Smooth muscle cell (in vitro differentiated cells): Measurements from ENCODE around the gene SH3RF3. TPM values are rescaled to one million over a fixed set of nuclear protein-coding genes. Genes with fewer than 3 reads are reported as not detected.

ENCODE experiments used
- DNase-seq: peaks from one replicate; lab custom pipeline; 2025; ENCODE audit not compliant: unreplicated experiment; lab: John Stamatoyannopoulos, UW
- H2AFZ ChIP-seq: fragments of 200-600 bp; sonication (generic); 2 replicates; pipeline ENCODE4 v1.6.0; 2016; ENCODE audit warnings: antibody characterized with exemption, low read depth, mild to moderate bottlenecking
- H3F3A ChIP-seq: fragments of 200-600 bp; sonication (generic); 2 replicates; pipeline ENCODE4 v1.6.0; 2017; ENCODE audit warnings: antibody characterized with exemption, low read depth
- H3K27ac ChIP-seq: fragments of 200-600 bp; sonication (generic); 2 replicates; pipeline ENCODE4 v1.5.1; 2016; ENCODE audit warnings: low read depth, mild to moderate bottlenecking
- H3K27me3 ChIP-seq: fragments of 200-600 bp; sonication (generic); 2 replicates; pipeline ENCODE4 v1.6.1; 2016; ENCODE audit warnings: low read depth, mild to moderate bottlenecking
- H3K36me3 ChIP-seq: fragments of 200-600 bp; sonication (generic); 2 replicates; pipeline ENCODE4 v1.5.1; 2016; ENCODE audit warnings: low read depth
- H3K4me1 ChIP-seq: fragments of 200-600 bp; sonication (generic); 2 replicates; pipeline ENCODE4 v1.5.1; 2016; ENCODE audit warnings: low read depth
- H3K4me2 ChIP-seq: fragments of 200-600 bp; sonication (generic); 2 replicates; pipeline ENCODE4 v1.6.0; 2016; ENCODE audit warnings: mild to moderate bottlenecking
- H3K4me3 ChIP-seq: fragments of 200-600 bp; sonication (generic); 2 replicates; pipeline ENCODE4 v1.5.1; 2016; ENCODE audit warnings: mild to moderate bottlenecking
- H3K79me2 ChIP-seq: fragments of 200-600 bp; sonication (generic); 2 replicates; pipeline ENCODE4 v1.6.0; 2016; ENCODE audit warnings: low read depth, mild to moderate bottlenecking
- H3K9ac ChIP-seq: fragments of 200-600 bp; sonication (generic); 2 replicates; pipeline ENCODE4 v1.6.0; 2016; ENCODE audit warnings: low read depth
- H3K9me3 ChIP-seq: fragments of 200-600 bp; sonication (generic); replicated peaks from 2 replicates; pipeline ENCODE4 v1.5.1; 2016; ENCODE audit warnings: low read depth
- H4K20me1 ChIP-seq: fragments of 200-600 bp; sonication (generic); 2 replicates; pipeline ENCODE4 v1.6.0; 2016; ENCODE audit warnings: low read depth
- CTCF ChIP-seq: fragments of 200-600 bp; sonication (generic); IDR thresholded peaks from 2 replicates; pipeline ENCODE4 v1.5.1; 2017; ENCODE audit warnings: borderline replicate concordance, mild to moderate bottlenecking, antibody characterized with exemption; ENCODE audit not compliant: insufficient read depth, poor library complexity, severe bottlenecking
- WGBS: methylation state at CpG from one replicate; pipeline ENCODE4 v1.1.7; 2016; ENCODE audit warnings: low lambda C conversion rate; 5-methylcytosine and 5-hydroxymethylcytosine counted together
- polyA plus RNA-seq: library from polyadenylated mRNA; unstranded; fragments of >200 nt; fragmentation: Nextera tagmentation; extraction: Ambion mirVana; gene quantifications from 2 replicates; pipeline ENCODE4 v1.2.1, GENCODE V29; 2016
- total RNA-seq: library from RNA; depleted of rRNA; stranded (reverse); fragments of >200 nt; gene quantifications from 2 replicates; pipeline ENCODE4 v1.2.3, GENCODE V29; 2014

SH3RF3 gene
- total and polyA plus RNA-seq, 2 experiments from 2014 or later = 6.6 to 11.8 TPM

- no peak for TF ChIP-seq CTCF
- no peaks in the 10 kb centered on the region for H3K4me1 ChIP-seq
- 80% methylated on average over 13 of the region's 13 CpGs for WGBS
- H3K4me2 ChIP-seq = no peak overlapping the region
- no peaks in the 10 kb centered on the region for H4K20me1 ChIP-seq
- H3K4me3 ChIP-seq = no peak overlapping the region
- no peak overlapping the region for H3K27ac ChIP-seq
- H3K9ac ChIP-seq = no peak overlapping the region
- no peaks in the 10 kb centered on the region for H3K79me2 ChIP-seq
- H3K27me3 ChIP-seq = no peaks in the 10 kb centered on the region
- DNase-seq = no peak
- no peaks in the 10 kb centered on the region for H3K9me3 ChIP-seq
- no peak overlapping the region for H2AFZ ChIP-seq
- H3K36me3 ChIP-seq = no peaks in the 10 kb centered on the region
- H3F3A ChIP-seq = no peaks in the 10 kb centered on the region
Measured at GRCh38 chr2:109435901-109436598, 307.0 kb downstream of the SH3RF3 start.

- H3K4me3 ChIP-seq = no peak overlapping the region
- H4K20me1 ChIP-seq = no peaks in the 10 kb centered on the region
- no peak for TF ChIP-seq CTCF
- no peaks in the 10 kb centered on the region for H3K36me3 ChIP-seq
- WGBS = 89% methylated on average over 15 of the region's 15 CpGs
- no peak overlapping the region for H3K9ac ChIP-seq
- H3K27me3 ChIP-seq = no peaks in the 10 kb centered on the region
- H3K27ac ChIP-seq = no peak overlapping the region
- no peak for DNase-seq
- H3F3A ChIP-seq = no peaks in the 10 kb centered on the region
- H3K4me2 ChIP-seq = no peak overlapping the region
- no peaks in the 10 kb centered on the region for H3K79me2 ChIP-seq
- peaks cover 2% of the 10 kb centered on the region for H3K9me3 ChIP-seq
- no peaks in the 10 kb centered on the region for H3K4me1 ChIP-seq
- H2AFZ ChIP-seq = no peak overlapping the region
Measured at GRCh38 chr2:109436610-109437225, 307.7 kb downstream of the SH3RF3 start.

GRCh38 chr2:109437325-109438090, 308.5 kb downstream of the SH3RF3 start:
- WGBS = 93% methylated on average over 15 of the region's 15 CpGs
- H3K27me3 ChIP-seq = no peaks in the 10 kb centered on the region
- no peaks in the 10 kb centered on the region for H3F3A ChIP-seq
- no peak overlapping the region for H3K4me2 ChIP-seq
- no peaks in the 10 kb centered on the region for H3K79me2 ChIP-seq
- no peak for TF ChIP-seq CTCF
- H4K20me1 ChIP-seq = no peaks in the 10 kb centered on the region
- peaks cover 1% of the 10 kb centered on the region for H3K36me3 ChIP-seq
- H3K4me1 ChIP-seq = no peaks in the 10 kb centered on the region
- H3K27ac ChIP-seq = no peak overlapping the region
- no peak overlapping the region for H2AFZ ChIP-seq
- no peak for DNase-seq
- no peak overlapping the region for H3K9ac ChIP-seq
- no peak overlapping the region for H3K4me3 ChIP-seq
- peaks cover 7% of the 10 kb centered on the region for H3K9me3 ChIP-seq
